CD4-positive, alpha-beta T cell (primary cell): Measurements from ENCODE around the gene NDN. TPM values are rescaled to one million over a fixed set of nuclear protein-coding genes. Genes with fewer than 3 reads are reported as not detected.

Experiments
- ATAC-seq: fragments of 200-7000 bp; cut with Tn5 transposase; one replicate; pipeline ENCODE4 v1.10.0; 2022; ENCODE audit warnings: mild to moderate bottlenecking; ENCODE audit not compliant: poor library complexity
- CTCF ChIA-PET: fragments of 350-600 bp; sonication (Branson Sonifier 250); formaldehyde crosslinking; loops from one replicate; lab custom pipeline; 2021; ENCODE audit warnings: antibody characterized with exemption, inconsistent platforms; lab: Charles Lee
- POLR2A ChIA-PET: fragments of 350-600 bp; sonication (Branson Sonifier 250); formaldehyde crosslinking; loops from one replicate; lab custom pipeline; 2021; ENCODE audit warnings: antibody characterized with exemption, inconsistent platforms; lab: Charles Lee
- DNase-seq, 14 experiments: peaks; one replicate each; pipeline ENCODE4 v3.0.0-alpha.2; 2013 to 2020; ENCODE audit warnings: mixed read lengths in 2 of 14
- H3K27ac ChIP-seq, 2 donors: one replicate each; pipeline versions ENCODE4 v1.5.1 to v1.7.0; 2013; ENCODE audit warnings: low read length in 2 of 2, low read depth in 1 of 2, mild to moderate bottlenecking in 1 of 2
- H3K27me3 ChIP-seq, 2 experiments: 1 replicate in 1 of 2; 2 replicates in 1 of 2; pipeline versions ENCODE4 v1.6.1 to v1.7.0; 2013; ENCODE audit warnings: low read length in 2 of 2, control low read depth in 1 of 2, mild to moderate bottlenecking in 1 of 2, moderate library complexity in 1 of 2; ENCODE audit not compliant: insufficient read depth in 2 of 2, control insufficient read depth in 1 of 2
- H3K36me3 ChIP-seq: one replicate; pipeline ENCODE4 v1.6.1; 2013; ENCODE audit warnings: low read length, control low read depth; ENCODE audit not compliant: insufficient read depth
- H3K4me1 ChIP-seq: one replicate; pipeline ENCODE4 v1.6.1; 2013; ENCODE audit warnings: low read length, control low read depth; ENCODE audit not compliant: insufficient read depth
- H3K4me3 ChIP-seq: one replicate; pipeline ENCODE4 v1.5.1; 2013; ENCODE audit warnings: mild to moderate bottlenecking, low read length, moderate library complexity
- H3K9me3 ChIP-seq, 2 experiments: 1 replicate in 1 of 2; 2 replicates in 1 of 2; pipeline versions ENCODE4 v1.6.1 to v1.7.0; 2013; ENCODE audit warnings: low read length in 2 of 2, mild to moderate bottlenecking in 2 of 2, control low read depth in 1 of 2, moderate library complexity in 1 of 2; ENCODE audit not compliant: control insufficient read depth in 1 of 2, insufficient read depth in 1 of 2
- H3K27ac Mint-ChIP-seq: one replicate; pipeline ENCODE4 v1.8.0; 2020; ENCODE audit warnings: mixed read lengths
- H3K27me3 Mint-ChIP-seq: one replicate; pipeline ENCODE4 v1.8.0; 2021; ENCODE audit warnings: mixed read lengths
- H3K36me3 Mint-ChIP-seq: one replicate; pipeline ENCODE4 v1.8.0; 2021; ENCODE audit warnings: low read depth, mixed read lengths
- H3K4me1 Mint-ChIP-seq: one replicate; pipeline ENCODE4 v1.8.0; 2021; ENCODE audit warnings: low read depth, mixed read lengths
- H3K4me3 Mint-ChIP-seq: one replicate; pipeline ENCODE4 v1.8.0; 2020; ENCODE audit warnings: mild to moderate bottlenecking, mixed read lengths
- H3K9me3 Mint-ChIP-seq: one replicate; pipeline ENCODE4 v1.8.0; 2020; ENCODE audit warnings: mixed read lengths
- CTCF ChIP-seq: fragments of 200-600 bp; IDR thresholded peaks from one replicate; pipeline ENCODE4 v1.8.0; 2022; ENCODE audit warnings: antibody characterized with exemption, mild to moderate bottlenecking
- intact Hi-C, 2 experiments: fragments of 100-400 bp; cut with DNase I in 1 of 2; cut with micrococcal nuclease in 1 of 2; formaldehyde crosslinking; loops; one replicate each; pipeline versions ENCODE4 v1.15.1 to v1.9.0; 2023 to 2025; cut with DNase I, micrococcal nuclease
- total RNA-seq, 174 experiments: library from RNA in 2 of 174; stranded (reverse) in 2 of 174; gene quantifications; one replicate each; pipeline ENCODE4 v1.2.3 and lab custom pipeline; 2021 to 2026

The NDN gene
- total RNA-seq, 2 experiments from 2014 or later = not detected

GRCh38 chr15:23646165-23647000 lies 40.7 kb downstream of the NDN start:
- TF ChIP-seq CTCF = no peak
- H3K4me3 Mint-ChIP-seq = no peak overlapping the region
- no peak overlapping the region for H3K27ac Mint-ChIP-seq
- no peaks in the 10 kb centered on the region for H3K9me3 Mint-ChIP-seq
- DNase-seq (peak in 1 of 14 experiments; percentile 12), ATAC-seq (no peak)
- Histone ChIP-seq H3K9me3 (peaks cover 0 to 26% of the 10 kb centered on the region in 2 experiments), H3K27ac (no peak overlapping the region), H3K4me1 (no peaks in the 10 kb centered on the region), H3K27me3 (peaks cover 6 to 7% of the 10 kb centered on the region in 2 experiments), H3K4me3 (no peak overlapping the region), H3K36me3 (no peaks in the 10 kb centered on the region)
- POLR2A ChIA-PET = no interaction called here
- no peaks in the 10 kb centered on the region for H3K4me1 Mint-ChIP-seq
- CTCF ChIA-PET = no interaction called here
- intact Hi-C loops = no loop called here
- no peaks in the 10 kb centered on the region for H3K36me3 Mint-ChIP-seq
- peaks cover 27% of the 10 kb centered on the region for H3K27me3 Mint-ChIP-seq

- TF ChIP-seq CTCF = no peak
- peaks cover 0 to 26% of the 10 kb centered on the region in 2 experiments for H3K9me3 ChIP-seq
- Mint-ChIP-seq H3K9me3 (no peaks in the 10 kb centered on the region), H3K27me3 (peaks cover 27% of the 10 kb centered on the region), H3K36me3 (no peaks in the 10 kb centered on the region), H3K27ac (no peak overlapping the region), H3K4me3 (no peak overlapping the region), H3K4me1 (no peaks in the 10 kb centered on the region)
- no peak overlapping the region for H3K4me3 ChIP-seq
- no peaks in the 10 kb centered on the region for H3K4me1 ChIP-seq
- ChIA-PET CTCF (no interaction called here), POLR2A (no interaction called here)
- peaks cover 6 to 7% of the 10 kb centered on the region in 2 experiments for H3K27me3 ChIP-seq
- H3K36me3 ChIP-seq = no peaks in the 10 kb centered on the region
- DNase-seq (peak in 1 of 14 experiments; percentile 4), ATAC-seq (no peak)
- no peak overlapping the region for H3K27ac ChIP-seq
- intact Hi-C loops = no loop called here
These were observed 41.5 kb downstream of the NDN start for GRCh38 chr15:23645371-23646164.

GRCh38 chr15:23644829-23645228 lies 42.3 kb downstream of the NDN start:
- H3K9me3 Mint-ChIP-seq = no peaks in the 10 kb centered on the region
- H3K4me3 ChIP-seq = no peak overlapping the region
- no peak for TF ChIP-seq CTCF
- ChIA-PET CTCF (no interaction called here), POLR2A (no interaction called here)
- no peak overlapping the region for H3K27ac Mint-ChIP-seq
- H3K27me3 Mint-ChIP-seq = peaks cover 27% of the 10 kb centered on the region
- peaks cover 0 to 26% of the 10 kb centered on the region in 2 experiments for H3K9me3 ChIP-seq
- intact Hi-C loops = no loop called here
- DNase-seq (no peak), ATAC-seq (no peak)
- H3K27ac ChIP-seq = no peak overlapping the region
- no peaks in the 10 kb centered on the region for H3K4me1 ChIP-seq
- H3K36me3 ChIP-seq = no peaks in the 10 kb centered on the region
- H3K27me3 ChIP-seq = peaks cover 6 to 7% of the 10 kb centered on the region in 2 experiments
- H3K36me3 Mint-ChIP-seq = no peaks in the 10 kb centered on the region
- no peak overlapping the region for H3K4me3 Mint-ChIP-seq
- no peaks in the 10 kb centered on the region for H3K4me1 Mint-ChIP-seq
